ENCODE measurements around the gene ATP5ME.

DNA sequence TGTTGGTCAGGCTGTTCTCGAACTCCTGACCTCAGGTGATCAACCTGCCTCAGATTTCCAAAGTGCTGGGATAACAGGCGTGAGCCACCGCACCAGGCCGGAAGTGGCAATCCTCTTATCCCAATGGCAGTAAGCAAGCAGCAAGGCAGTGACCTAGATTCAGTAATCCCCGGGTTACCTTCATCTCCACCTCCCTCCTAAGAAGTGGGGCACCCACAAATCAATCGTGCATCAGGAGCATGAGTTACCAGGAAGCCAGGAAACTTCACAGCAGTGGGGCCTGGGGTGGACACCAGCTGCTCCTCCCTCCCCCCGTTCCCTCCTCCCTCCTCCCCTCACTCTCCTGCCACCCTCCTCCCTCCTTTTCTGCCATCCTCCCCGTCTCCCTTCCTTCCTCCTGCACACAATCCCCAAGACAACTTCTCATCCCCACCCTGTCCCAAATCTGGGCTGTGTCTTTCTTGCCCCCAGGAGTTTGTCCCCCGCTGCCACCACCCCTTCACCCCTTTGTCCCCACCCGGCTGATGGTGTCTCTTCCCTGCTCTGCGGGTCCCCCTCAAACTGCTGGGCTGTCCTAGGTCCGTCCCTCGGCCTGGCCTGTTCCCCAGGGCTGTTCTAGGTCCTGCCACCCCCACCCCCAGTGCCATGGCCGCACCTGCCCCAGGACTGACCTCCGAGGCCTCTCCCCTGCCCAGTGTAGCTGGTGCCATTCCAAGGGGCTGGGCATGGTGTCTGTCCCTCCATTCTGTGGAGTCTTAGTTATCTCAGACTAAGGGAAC is 46.5 kb downstream of the ATP5ME start:
- TF ChIP-seq, protein P1, sequence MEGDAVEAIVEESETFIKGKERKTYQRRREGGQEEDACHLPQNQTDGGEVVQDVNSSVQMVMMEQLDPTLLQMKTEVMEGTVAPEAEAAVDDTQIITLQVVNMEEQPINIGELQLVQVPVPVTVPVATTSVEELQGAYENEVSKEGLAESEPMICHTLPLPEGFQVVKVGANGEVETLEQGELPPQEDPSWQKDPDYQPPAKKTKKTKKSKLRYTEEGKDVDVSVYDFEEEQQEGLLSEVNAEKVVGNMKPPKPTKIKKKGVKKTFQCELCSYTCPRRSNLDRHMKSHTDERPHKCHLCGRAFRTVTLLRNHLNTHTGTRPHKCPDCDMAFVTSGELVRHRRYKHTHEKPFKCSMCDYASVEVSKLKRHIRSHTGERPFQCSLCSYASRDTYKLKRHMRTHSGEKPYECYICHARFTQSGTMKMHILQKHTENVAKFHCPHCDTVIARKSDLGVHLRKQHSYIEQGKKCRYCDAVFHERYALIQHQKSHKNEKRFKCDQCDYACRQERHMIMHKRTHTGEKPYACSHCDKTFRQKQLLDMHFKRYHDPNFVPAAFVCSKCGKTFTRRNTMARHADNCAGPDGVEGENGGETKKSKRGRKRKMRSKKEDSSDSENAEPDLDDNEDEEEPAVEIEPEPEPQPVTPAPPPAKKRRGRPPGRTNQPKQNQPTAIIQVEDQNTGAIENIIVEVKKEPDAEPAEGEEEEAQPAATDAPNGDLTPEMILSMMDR (IDR thresholded peaks at IDR 0.05; ENCODE audit: poor library complexity) = no peak
- TF ChIP-seq EZH2 (IDR thresholded peaks at IDR 0.05; ENCODE audit: borderline replicate concordance) = no peak
